GM12891 (cell line): ENCODE results near the gene ACTL6A.

Source experiments
- DNase-seq: peaks from one replicate; pipeline ENCODE4 v3.0.0; 2011; ENCODE audit warnings: low spot score; ENCODE audit not compliant: insufficient read length
- FAIRE-seq: peaks from 2 replicates; lab custom pipeline; 2011; peaks lifted over from hg19 to GRCh38; lab: Jason Lieb, UNC
- PAX5 ChIP-seq: IDR thresholded peaks from 2 replicates; pipeline ENCODE4 v1.6.1; 2011; ENCODE audit warnings: low read length, moderate library complexity, mild to moderate bottlenecking; ENCODE audit not compliant: insufficient read depth, severe bottlenecking
- POLR2A ChIP-seq: IDR thresholded peaks from 2 replicates; pipeline ENCODE4 v1.6.1; 2011; ENCODE audit warnings: low read depth, low read length, control low read depth
- POLR2AphosphoS5 ChIP-seq: IDR thresholded peaks from 2 replicates; pipeline ENCODE4 v1.6.1; 2011; ENCODE audit warnings: low read depth, low read length, control low read depth
- POU2F2 ChIP-seq: IDR thresholded peaks from 2 replicates; pipeline ENCODE4 v1.6.1; 2011; ENCODE audit warnings: low read depth, mild to moderate bottlenecking, control low read depth, low read length, moderate library complexity
- SPI1 ChIP-seq: IDR thresholded peaks from 2 replicates; pipeline ENCODE4 v1.6.1; 2011; ENCODE audit warnings: low read depth, low read length, control low read depth
- TAF1 ChIP-seq: IDR thresholded peaks from 2 replicates; pipeline ENCODE4 v1.6.1; 2011; ENCODE audit warnings: low read depth, low read length, control low read depth

ACTL6A gene

DNA sequence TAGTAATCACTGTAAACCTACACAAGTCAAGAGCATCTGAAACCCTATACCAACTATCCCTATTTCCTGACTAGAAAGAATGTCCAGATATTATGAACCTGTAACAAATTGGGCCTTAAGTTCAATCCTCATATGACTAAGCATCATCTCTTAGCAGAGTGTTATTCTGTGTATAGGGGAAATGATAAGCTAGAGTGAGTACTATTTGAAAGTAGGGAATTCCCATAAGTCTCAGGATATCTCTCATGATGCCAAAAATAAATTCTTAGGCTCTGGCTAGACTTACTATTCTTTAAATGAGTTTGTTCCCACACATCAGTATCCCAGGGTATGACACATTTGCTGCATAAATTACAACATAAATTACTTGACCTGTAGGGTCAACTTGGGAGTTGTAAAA lies 26.4 kb downstream of the ACTL6A start:
- DNase-seq: no peak
- FAIRE-seq: no peak
- no peak for TF ChIP-seq POLR2A
- TF ChIP-seq TAF1: no peak
- TF ChIP-seq POLR2AphosphoS5: no peak
- 0 out of 2 replicates have a peak, but pooled peaks have one; percentile 0 for TF ChIP-seq SPI1

DNA sequence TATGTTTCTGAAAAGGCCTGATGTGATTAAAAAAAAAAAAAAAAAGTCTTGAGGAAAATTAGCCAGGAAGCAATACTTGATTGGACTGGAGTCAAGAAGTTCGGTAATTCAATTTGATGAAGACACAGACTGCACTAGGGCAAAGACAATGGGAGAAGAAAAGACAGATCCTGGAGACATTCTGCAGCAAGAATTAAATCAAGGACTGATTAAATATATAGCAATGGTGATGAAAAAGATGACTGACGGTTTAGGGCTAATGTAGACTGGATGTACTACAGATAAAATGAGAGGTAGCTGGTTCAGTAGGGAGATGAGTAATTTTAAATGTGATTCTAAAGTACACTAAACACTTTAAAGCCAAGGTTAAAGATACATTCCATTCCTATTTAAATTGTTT lies 27.9 kb downstream of the ACTL6A start:
- TF ChIP-seq PAX5 (no peak), POU2F2 (no peak), POLR2AphosphoS5 (no peak), SPI1 (no peak), POLR2A (no peak), TAF1 (no peak)
- no peak for FAIRE-seq
- no peak for DNase-seq

DNA sequence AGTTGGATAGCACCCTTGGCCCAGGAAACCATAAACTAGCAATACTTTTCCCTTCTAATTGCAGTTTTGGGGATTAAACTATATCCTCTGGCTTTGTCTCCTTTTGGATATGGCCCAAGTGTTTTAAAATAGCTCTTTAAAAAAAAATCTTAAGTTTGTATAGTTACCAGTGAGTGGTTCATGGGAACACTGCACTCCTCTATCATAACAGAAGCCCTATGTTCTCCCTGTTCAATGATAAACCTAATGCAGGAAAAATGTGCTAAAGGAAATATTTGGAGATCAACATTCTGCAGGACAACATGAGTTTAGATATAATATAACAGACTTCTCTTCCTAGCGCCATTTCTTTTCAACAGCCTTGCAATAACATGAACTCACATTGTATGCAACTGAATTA lies 28.6 kb downstream of the ACTL6A start:
- DNase-seq (no peak), FAIRE-seq (no peak)
- no peak for TF ChIP-seq PAX5
- TF ChIP-seq TAF1: no peak
- TF ChIP-seq SPI1: no peak
- TF ChIP-seq POLR2A: no peak
- TF ChIP-seq POLR2AphosphoS5: no peak
- no peak for TF ChIP-seq POU2F2

DNA sequence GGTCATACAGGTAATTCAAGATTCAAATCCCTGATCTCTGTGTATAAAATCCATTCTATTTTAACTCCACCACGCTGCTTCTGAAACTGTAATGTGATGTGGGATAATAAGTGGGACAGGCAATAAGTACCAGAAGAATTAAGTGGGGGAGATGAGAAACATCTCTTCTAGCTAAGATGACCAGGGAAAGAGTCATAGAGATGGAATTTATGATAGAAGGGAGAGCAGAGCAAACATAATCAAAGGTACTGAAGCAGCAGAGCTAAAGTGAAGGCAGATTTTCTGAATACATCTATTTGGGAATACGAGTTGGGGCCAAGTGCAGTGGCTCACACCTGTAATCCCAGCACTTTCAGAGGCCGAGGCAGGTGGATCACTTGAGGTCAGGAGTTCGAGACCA lies 36.8 kb downstream of the ACTL6A start:
- FAIRE-seq (no peak), DNase-seq (no peak)
- no peak for TF ChIP-seq POLR2A
- TF ChIP-seq TAF1: no peak
- no peak for TF ChIP-seq SPI1
- no peak for TF ChIP-seq POLR2AphosphoS5
- TF ChIP-seq PAX5: no peak
- TF ChIP-seq POU2F2: no peak

DNA sequence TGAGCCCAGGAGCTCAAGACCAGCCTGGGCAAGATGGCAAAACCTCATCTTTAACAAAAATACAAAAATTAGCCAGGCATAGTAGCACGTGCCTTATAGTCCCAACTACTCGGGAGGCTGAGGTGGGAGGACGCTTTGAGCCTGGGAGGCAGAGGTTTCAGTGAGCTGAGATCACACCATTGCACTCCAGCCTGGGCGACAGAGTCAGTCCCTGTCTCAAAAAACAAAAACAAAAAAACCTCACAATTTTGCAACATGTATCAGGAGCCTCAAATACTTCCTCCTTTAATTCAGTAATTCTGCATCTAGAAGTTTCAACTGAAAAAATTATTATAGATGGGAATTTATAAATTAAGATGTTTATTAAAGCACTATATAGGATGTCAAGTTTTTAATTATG lies 40.6 kb downstream of the ACTL6A start:
- no peak for FAIRE-seq

DNA sequence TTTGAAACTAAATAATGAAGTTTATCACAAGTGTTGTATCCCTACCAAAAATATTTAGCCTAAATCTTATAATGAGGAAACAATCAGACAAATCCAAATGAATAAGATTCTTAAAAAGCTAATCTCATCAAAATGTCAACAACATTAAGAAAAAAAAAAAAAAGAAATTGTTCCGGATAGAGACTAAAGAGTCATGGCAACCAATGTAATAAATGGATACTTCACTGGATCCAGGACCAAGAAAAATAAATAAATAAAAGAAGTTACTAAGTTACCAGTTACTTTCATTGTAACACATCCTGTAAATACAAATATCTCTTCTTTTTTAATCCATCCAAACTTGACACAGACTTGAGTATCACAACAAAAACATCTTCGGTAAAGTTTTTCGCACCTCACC lies 41.1 kb downstream of the ACTL6A start:
- DNase-seq (no peak), FAIRE-seq (no peak)
- no peak for TF ChIP-seq PAX5
- no peak for TF ChIP-seq TAF1
- no peak for TF ChIP-seq POLR2AphosphoS5
- no peak for TF ChIP-seq POLR2A
- TF ChIP-seq POU2F2: no peak
- no peak for TF ChIP-seq SPI1

More for the DNA sequence above, 40.6 kb downstream of the ACTL6A start:
- TF ChIP-seq PAX5 (no peak), SPI1 (no peak), POU2F2 (no peak), POLR2A (no peak), POLR2AphosphoS5 (no peak), TAF1 (no peak)
- DNase-seq: no peak

DNA sequence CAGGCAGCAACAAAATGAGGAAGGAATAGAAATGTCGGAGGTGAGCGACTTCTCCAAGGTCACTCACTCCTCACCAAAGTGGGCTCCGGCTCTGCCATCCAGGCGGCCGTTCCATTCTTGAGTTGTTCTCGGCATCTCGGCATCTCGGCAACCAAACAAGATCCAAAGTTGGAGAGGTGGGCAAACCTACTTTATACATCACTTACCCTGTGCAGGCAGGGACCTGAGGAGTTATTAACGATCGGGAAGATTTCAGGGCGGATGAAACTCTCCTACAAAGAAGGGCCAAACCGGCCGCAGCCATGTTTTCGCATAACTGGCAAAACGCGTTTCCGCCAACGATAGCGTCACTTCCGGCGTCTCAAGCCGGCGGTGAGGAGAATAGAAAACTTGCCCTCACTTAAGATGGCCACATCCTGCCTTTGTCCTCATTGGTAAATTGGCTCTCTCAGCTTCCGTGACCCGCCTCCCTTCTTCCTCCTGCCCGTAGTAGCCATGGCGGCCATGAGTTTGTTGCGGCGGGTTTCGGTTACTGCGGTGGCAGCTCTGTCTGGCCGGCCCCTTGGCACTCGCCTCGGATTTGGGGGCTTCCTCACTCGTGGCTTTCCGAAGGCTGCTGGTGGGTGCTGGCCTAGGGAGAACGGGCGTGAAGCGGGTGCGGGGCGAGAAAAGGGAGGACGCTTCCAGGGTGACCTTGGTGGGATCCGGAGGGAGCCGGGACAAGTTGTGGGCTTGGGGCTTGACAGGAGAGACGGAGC lies 41.8 kb downstream of the ACTL6A start, which contains the start of the genes MRPL47 and NDUFB5:
TSS of gene MRPL47 (minus strand) at position 318 of the 758 bp plus-strand sequence. CDS start at position 304, 14 bp downstream.
TSS of gene NDUFB5 (plus strand) at position 474 of the 758 bp plus-strand sequence. CDS start at position 496, 22 bp downstream.
- peak; percentile 99 for FAIRE-seq
- peak; percentile 88 for TF ChIP-seq POLR2A
- peak; percentile 0; the same call in 1 of the 2 replicates for TF ChIP-seq SPI1
- peak; percentile 87 for TF ChIP-seq POLR2AphosphoS5
- peak; percentile 51 for TF ChIP-seq POU2F2
- TF ChIP-seq TAF1: peak; percentile 97
- TF ChIP-seq PAX5: no peak
- DNase-seq: peak; percentile 59

DNA sequence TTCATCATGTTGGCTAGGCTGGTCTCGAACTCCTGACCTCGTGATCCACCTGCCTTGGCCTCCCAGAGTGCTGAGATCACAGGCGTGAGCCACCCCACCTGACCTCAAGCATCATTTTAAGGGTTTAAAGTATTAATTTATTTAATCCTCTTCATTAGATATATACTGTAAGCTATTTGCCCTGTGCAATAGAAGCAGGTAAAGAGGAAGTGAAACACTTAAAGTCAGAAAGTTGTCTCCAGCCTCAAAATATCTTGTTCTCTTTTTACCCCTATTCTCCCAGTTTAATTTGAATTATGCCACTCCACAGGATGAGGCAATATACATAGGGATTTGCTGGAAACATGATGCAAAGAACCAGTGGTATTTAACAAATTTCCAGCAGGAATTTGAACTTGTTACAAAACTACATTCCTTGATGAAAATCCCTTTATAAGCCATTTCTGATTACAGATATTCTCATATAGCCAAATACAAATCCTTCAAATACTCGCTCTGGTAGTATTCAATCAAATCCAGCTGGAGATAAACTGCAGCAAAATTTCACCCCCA lies 43.9 kb downstream of the ACTL6A start:
- TF ChIP-seq SPI1: peak; percentile 97
- no peak for TF ChIP-seq POU2F2
- DNase-seq: no peak
- FAIRE-seq: no peak

DNA sequence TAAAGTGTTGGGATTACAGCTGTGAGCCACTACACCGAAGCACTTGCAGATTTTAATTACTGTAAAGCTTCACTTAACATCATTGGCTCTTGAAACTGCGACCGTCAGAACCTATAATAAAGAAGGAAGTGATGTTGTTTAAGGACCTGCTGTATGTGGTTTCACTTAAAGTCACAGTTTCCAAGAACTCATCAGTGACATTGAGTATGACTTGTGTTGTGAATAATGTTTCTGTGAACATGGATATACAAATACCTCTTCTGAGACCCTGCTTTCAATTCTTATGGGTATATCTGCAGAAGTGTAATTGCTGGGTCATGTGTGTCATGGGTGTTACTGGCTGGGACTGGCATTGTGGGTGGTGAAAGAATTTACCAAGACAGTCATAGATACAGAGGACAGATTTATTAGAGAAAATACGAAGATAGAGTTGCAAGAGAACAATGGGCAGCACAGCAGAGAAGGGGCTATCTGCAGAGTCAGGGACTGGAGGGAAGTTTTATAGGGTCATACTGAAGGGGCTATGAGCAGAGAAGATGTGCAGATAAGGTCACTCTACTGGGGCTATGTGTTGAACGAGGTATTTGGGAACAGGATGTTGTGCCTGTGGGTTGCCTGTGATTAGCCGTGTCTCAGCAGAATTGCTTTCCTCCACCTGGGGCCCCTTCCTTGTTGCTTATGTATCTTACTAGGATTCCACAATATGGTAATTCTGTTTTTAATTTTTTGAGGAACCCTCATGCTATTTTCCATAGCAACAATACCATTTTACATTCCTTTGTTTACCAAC lies 46.4 kb downstream of the ACTL6A start:
- peak; percentile 81 for FAIRE-seq
- no peak for DNase-seq
- no peak for TF ChIP-seq TAF1
- TF ChIP-seq SPI1: peak; percentile 85

DNA sequence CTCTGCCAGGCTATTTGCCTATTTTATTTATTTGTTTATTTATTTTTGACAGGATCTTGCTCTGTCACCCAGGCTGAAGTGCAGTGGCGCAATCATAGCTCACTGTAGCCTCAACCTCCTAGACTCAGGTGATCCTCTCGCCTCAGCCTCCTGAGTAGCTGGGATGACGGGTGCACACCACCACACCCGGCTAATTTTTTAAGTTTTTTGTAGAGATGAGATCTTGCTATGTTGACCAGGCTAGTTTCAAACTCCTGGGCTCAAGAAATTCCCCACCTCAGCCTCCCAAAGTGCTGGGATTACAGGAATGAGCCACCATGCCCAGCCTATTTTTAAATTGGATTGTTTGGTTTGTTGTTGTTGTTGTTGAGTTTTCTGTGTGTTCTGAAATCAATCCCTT lies 47.3 kb downstream of the ACTL6A start:
- TF ChIP-seq SPI1 (no peak), TAF1 (no peak), POU2F2 (no peak), POLR2AphosphoS5 (no peak), PAX5 (no peak), POLR2A (no peak)
- FAIRE-seq: no peak
- DNase-seq: no peak
